ENCODE results near the gene BSN.

- TF ChIP-seq EZH2 (IDR thresholded peaks at IDR 0.05; ENCODE audit: borderline replicate concordance, low read length) (no peak), CTCF (IDR thresholded peaks at IDR 0.05; ENCODE audit: low read length) (no peak)
Measured at GRCh38 chr3:49712166-49712565, 157.9 kb downstream of the BSN start.

Data from OCI-LY1 (cell line).